GM10266 (cell line): ENCODE measurements around the gene NETO1.

Experiments
- DNase-seq: peaks from one replicate; pipeline ENCODE4 v3.0.0; 2012; ENCODE audit errors: extremely low spot score
- TF ChIP-seq, protein P1 (sequence below): IDR thresholded peaks from 2 replicates; pipeline ENCODE4 v1.5.1; 2012; ENCODE audit warnings: mild to moderate bottlenecking, low read depth; ENCODE audit not compliant: control insufficient read depth, insufficient read depth; ENCODE audit errors: missing control alignments

The NETO1 gene

DNA sequence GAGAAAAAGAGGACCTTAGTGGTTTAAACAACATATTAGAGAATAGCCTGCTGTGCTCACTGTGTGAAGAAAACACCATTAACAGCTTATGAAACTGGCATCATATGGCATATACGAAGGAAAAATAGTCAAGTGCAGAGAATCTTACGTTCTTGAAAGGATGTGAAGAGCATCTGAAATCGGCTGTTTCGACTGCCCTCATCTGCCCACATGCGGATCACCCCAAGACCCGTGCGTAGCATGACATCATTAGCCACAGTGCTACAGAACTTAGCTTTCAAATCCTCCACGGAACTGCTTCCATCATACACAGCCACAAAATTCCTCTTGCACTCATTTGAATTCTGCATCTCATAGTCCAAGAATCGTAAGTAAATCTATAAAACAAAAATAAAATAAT, 84.3 kb downstream of the NETO1 start:
- no peak for DNase-seq
- TF ChIP-seq, protein P1, sequence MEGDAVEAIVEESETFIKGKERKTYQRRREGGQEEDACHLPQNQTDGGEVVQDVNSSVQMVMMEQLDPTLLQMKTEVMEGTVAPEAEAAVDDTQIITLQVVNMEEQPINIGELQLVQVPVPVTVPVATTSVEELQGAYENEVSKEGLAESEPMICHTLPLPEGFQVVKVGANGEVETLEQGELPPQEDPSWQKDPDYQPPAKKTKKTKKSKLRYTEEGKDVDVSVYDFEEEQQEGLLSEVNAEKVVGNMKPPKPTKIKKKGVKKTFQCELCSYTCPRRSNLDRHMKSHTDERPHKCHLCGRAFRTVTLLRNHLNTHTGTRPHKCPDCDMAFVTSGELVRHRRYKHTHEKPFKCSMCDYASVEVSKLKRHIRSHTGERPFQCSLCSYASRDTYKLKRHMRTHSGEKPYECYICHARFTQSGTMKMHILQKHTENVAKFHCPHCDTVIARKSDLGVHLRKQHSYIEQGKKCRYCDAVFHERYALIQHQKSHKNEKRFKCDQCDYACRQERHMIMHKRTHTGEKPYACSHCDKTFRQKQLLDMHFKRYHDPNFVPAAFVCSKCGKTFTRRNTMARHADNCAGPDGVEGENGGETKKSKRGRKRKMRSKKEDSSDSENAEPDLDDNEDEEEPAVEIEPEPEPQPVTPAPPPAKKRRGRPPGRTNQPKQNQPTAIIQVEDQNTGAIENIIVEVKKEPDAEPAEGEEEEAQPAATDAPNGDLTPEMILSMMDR: no peak

DNA sequence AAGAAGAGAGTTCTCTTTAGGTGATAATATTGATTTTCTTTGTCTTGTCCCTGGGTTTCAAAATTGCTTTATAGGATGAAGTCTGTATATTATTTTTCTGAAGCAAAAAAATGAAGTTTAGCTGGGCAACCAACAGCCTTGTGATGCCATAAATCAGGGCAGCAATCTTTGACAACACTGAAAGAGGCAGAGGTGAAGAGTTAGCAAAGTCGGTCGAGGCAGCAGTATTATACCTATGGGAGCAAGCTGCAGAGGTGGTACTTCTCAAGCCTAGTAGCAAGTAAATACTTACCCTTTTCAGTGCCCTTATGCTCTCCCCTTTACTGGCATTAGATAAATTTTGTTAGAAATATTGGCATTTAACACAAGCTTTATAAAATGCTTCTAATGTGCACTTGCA, 92.9 kb downstream of the NETO1 start:
- TF ChIP-seq, protein P1: no peak
- no peak for DNase-seq

DNA sequence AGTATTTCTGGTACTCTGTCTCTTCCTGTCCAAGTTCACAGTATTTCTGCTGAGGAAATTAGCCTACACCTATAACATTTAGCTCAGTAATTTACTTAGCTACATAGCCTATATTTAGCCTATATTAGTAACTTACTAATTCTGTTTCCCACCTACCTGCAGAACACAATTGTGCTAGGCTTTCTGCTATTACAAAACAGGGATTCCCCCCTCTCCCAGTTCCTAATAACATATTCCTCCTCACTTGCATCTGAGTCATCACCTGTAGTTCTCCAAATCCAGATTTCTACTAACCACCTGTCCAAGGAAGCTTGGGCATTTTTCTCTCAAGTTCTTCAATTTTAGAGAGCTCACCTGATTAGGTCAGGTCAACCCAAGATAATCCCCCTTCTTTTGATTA, 94.9 kb downstream of the NETO1 start:
- DNase-seq: no peak
- TF ChIP-seq, protein P1: no peak

DNA sequence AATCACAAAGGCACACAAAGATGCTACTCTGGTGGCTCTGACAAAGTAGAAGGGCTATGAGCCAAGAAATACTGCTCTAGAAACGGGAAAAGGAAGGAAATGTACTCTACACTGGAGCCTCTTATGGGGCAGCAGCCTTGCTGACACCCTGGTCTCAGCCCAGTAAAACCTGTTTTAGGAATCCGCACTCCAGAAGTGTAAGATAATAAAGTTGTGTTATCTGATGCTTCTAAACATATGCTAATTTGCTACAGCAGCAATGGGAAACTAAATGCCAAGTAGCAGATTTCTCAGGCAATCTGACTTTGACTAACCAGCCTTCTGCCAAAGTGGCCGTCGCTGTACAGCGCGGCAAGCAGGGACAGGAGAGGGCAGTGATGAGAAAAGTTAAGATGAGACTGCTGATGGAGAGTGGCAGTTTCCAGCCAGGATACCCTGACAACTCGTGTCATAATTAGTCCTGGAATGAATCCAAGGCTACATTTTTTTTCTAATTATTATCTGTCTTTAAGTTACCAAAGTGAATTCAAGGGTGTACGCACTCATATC, 99.0 kb downstream of the NETO1 start:
- TF ChIP-seq, protein P1: no peak
- no peak for DNase-seq

DNA sequence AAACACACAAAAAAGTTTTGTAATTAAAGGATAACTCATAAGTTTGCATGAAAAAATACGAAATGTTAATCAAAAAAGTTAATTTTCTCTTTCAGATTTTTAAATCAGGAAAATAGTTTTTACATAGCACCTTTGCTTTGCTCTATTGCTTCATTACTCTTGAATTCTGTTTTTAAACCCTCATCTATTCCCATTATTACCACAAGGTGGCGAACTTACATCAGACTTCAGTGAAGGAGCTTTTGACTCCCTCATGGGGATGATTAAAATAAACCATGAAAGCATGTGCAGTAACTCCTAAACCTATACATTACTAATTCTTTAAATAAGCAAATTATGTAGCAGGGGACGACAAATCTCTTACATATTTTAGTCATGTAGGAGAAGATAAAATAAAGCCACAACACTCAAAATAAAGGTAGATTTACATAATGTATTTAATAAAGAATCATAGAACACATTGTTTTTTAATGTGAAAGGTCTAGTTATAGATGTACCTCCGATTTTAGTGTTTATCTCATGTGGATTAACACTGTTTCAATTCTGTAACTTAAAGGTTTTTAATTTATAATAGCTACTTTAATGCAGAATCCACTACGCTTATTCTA, 105.2 kb downstream of the NETO1 start:
- TF ChIP-seq, protein P1: peak; percentile 65
- DNase-seq: peak; percentile 41

DNA sequence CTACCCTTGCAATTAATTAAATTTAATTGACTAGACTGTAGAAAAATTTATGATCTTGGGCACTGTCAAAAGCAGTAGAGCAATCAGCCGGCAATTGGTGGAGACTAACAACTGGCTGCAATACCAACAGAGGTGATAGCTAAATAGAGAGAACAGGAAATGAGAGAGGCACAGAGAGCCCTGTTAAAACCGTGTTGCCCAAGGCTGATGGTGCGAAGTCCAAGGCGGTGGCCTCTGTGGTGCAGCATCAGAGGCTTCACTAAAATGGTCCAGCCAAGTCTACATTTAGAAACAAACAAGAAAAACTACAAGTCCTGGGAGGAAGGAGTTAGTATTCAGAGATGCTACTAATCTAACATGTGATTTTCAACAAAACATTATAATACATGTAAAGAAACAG, 115.6 kb downstream of the NETO1 start:
- TF ChIP-seq, protein P1: no peak
- DNase-seq: no peak

DNA sequence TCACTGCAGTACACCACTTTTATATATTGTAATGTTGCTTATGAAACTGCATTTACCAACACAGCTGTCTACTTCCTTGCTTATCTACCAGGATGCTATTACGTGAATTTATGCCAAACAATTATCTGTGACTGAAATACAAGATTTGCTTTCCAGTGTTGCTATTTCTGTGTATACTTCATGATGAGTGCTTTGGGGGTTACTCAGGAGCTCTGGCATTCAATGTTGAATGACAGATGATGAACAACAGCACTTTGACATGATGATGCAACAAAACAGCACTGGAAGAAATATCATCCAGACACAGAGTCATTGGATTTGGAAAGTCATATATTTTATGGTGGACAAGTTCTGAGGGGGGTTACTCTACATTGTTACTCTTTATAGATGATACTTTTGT, 125.8 kb downstream of the NETO1 start:
- no peak for DNase-seq
- TF ChIP-seq, protein P1: no peak
